ENCODE results near the gene MAPK8IP2. TPM values are rescaled to one million over a fixed set of nuclear protein-coding genes. Genes with fewer than 3 reads are reported as not detected.

MAPK8IP2 gene
- total and polyA plus RNA-seq, 10 of the 15 experiments (the other 5 are each of a cell fraction or from before 2014, with no cell fraction given) = 0.01 to 0.13 (median 0.06) TPM; not detected in 4

- Histone ChIP-seq H3K9ac (ENCODE audit: control insufficient read depth, insufficient read depth, low read length) (peak overlapping the region; percentile 60), H3K27me3 (replicated peaks in 1 of 2; ENCODE audit: control insufficient read depth in 2 of 2, insufficient read depth in 2 of 2, low read length in 1 of 2) (no peaks in the 10 kb centered on the region), H3K36me3 (ENCODE audit: control insufficient read depth in 2 of 2, insufficient read depth in 2 of 2, low read length in 1 of 2) (peaks cover 4 to 9% of the 10 kb centered on the region in 2 experiments; a peak in 3 of 4 replicates), H3K9me3 (replicated peaks; ENCODE audit: control insufficient read depth, insufficient read depth, low read length) (no peaks in the 10 kb centered on the region), H3K27ac (ENCODE audit: control insufficient read depth, insufficient read depth) (no peak overlapping the region), H3K4me1 (ENCODE audit: control insufficient read depth, insufficient read depth, low read length) (peaks cover 15% of the 10 kb centered on the region), H4K20me1 (ENCODE audit: control insufficient read depth, insufficient read depth) (no peaks in the 10 kb centered on the region), H3K79me2 (ENCODE audit: control insufficient read depth, insufficient read depth, low read length) (peaks cover 9% of the 10 kb centered on the region), H3K4me3 (no peak overlapping the region), H2AFZ (ENCODE audit: control insufficient read depth, low read depth, low read length) (no peak overlapping the region; the same call in 1 of the 2 replicates), H3K4me2 (ENCODE audit: control insufficient read depth, insufficient read depth) (0 out of 2 replicates have a peak overlapping the region, but pooled peaks have one; percentile 42)
- DNase-seq (ENCODE audit: low read depth, low spot score) = no peak
- CTCF ChIA-PET = interaction anchor here (0.8 to 1.0 kb wide), 2 partner anchors 30 to 115 kb away, joined by 3 read pairs; no protein-coding TSS in a partner anchor
- intact Hi-C loops (cut with micrococcal nuclease; ENCODE audit: unreplicated experiment) (no loop called here), in situ Hi-C loops (cut with MboI) (no loop called here)
- 76% methylated on average over 18 of the region's 18 CpGs for WGBS (ENCODE audit: insufficient coverage, insufficient replicate concordance, low lambda C conversion rate, missing lambda C conversion rate)
- SMC1A ChIA-PET (ENCODE audit: uncharacterized antibody, unreplicated experiment) = no interaction called here
- POLR2A ChIA-PET = no interaction called here
- no peak for FAIRE-seq
- no peak for ATAC-seq
- TF ChIP-seq POLR2A (IDR thresholded peaks at IDR 0.05; ENCODE audit: low read depth, low read length) = 0 out of 2 replicates have a peak, but pooled peaks have one; percentile 7
- peak; percentile 16; the same call in 1 of the 2 replicates for TF ChIP-seq RUNX3 (IDR thresholded peaks at IDR 0.05; ENCODE audit: low read length)
- no peak for TF ChIP-seq STAT3 (IDR thresholded peaks at IDR 0.05; ENCODE audit: low read depth, low read length)
- TF ChIP-seq SUPT20H (IDR thresholded peaks at IDR 0.05; ENCODE audit: borderline replicate concordance, control insufficient read depth, low read depth, low read length) = no peak
- TF ChIP-seq RCOR1 (conservative IDR thresholded peaks at IDR 0.05; ENCODE audit: low read depth, low read length) = no peak
- BruUV-seq (replicated peaks) = no TSS peak
- RAD21 ChIA-PET (ENCODE audit: unreplicated experiment) = no interaction called here
These were observed 23.5 kb upstream of the MAPK8IP2 start for GRCh38 chr22:50576806-50577696.

GRCh38 chr22:50577697-50577986, 23.0 kb upstream of the MAPK8IP2 start:
- H3K4me1 ChIP-seq (ENCODE audit: control insufficient read depth, insufficient read depth, low read length) = peaks cover 15% of the 10 kb centered on the region
- peak overlapping the region; percentile 60 for H3K9ac ChIP-seq (ENCODE audit: control insufficient read depth, insufficient read depth, low read length)
- peaks cover 13% of the 10 kb centered on the region for H3K79me2 ChIP-seq (ENCODE audit: control insufficient read depth, insufficient read depth, low read length)
- H3K36me3 ChIP-seq (ENCODE audit: control insufficient read depth in 2 of 2, insufficient read depth in 2 of 2, low read length in 1 of 2) = peaks cover 4 to 8% of the 10 kb centered on the region in 2 experiments; a peak in 3 of 4 replicates
- no peak overlapping the region for H3K4me3 ChIP-seq
- intact Hi-C loops (cut with micrococcal nuclease; ENCODE audit: unreplicated experiment) (no loop called here), in situ Hi-C loops (cut with MboI) (no loop called here)
- RAD21 ChIA-PET (ENCODE audit: unreplicated experiment) = no interaction called here
- no peak for TF ChIP-seq CREB1 (IDR thresholded peaks at IDR 0.05; ENCODE audit: low read depth)
- no peak for TF ChIP-seq SREBF2 (IDR thresholded peaks at IDR 0.05; ENCODE audit: low read length)
- TF ChIP-seq POLR2A (IDR thresholded peaks at IDR 0.05; ENCODE audit: low read depth, low read length) = peak; percentile 12; the same call in 1 of the 2 replicates
- H3K27me3 ChIP-seq (replicated peaks in 1 of 2; ENCODE audit: control insufficient read depth in 2 of 2, insufficient read depth in 2 of 2, low read length in 1 of 2) = no peaks in the 10 kb centered on the region
- H3K9me3 ChIP-seq (replicated peaks; ENCODE audit: control insufficient read depth, insufficient read depth, low read length) = no peaks in the 10 kb centered on the region
- SMC1A ChIA-PET (ENCODE audit: uncharacterized antibody, unreplicated experiment) = no interaction called here
- no peak for ATAC-seq
- POLR2A ChIA-PET = no interaction called here
- CTCF ChIA-PET = interaction anchor here (0.8 kb wide), 1 partner anchor 30 kb away, joined by 3 read pairs; no protein-coding TSS in a partner anchor
- FAIRE-seq = no peak
- 46% methylated on average over 15 of the region's 23 CpGs for WGBS (ENCODE audit: insufficient coverage, insufficient replicate concordance, low lambda C conversion rate, missing lambda C conversion rate)
- no peak overlapping the region; the same call in 1 of the 2 replicates for H2AFZ ChIP-seq (ENCODE audit: control insufficient read depth, low read depth, low read length)
- no peaks in the 10 kb centered on the region for H4K20me1 ChIP-seq (ENCODE audit: control insufficient read depth, insufficient read depth)
- 0 out of 2 replicates have a peak overlapping the region, but pooled peaks have one; percentile 42 for H3K4me2 ChIP-seq (ENCODE audit: control insufficient read depth, insufficient read depth)
- no TSS peak for BruUV-seq (replicated peaks)
- DNase-seq (ENCODE audit: low read depth, low spot score) = no peak
- H3K27ac ChIP-seq (ENCODE audit: control insufficient read depth, insufficient read depth) = no peak overlapping the region; the same call in 1 of the 2 replicates
